HEK293 (cell line): ENCODE measurements around the gene CFAP70.

ENCODE experiments used
- CTCF ChIA-PET: fragments of 350-600 bp; formaldehyde crosslinking; extraction: SDS; loops from one replicate; lab custom pipeline; 2021; ENCODE audit warnings: antibody characterized with exemption; lab: Yijun Ruan, JAX
- POLR2A ChIA-PET: fragments of 300-600 bp; formaldehyde crosslinking; extraction: SDS; loops from one replicate; lab custom pipeline; 2020; ENCODE audit warnings: antibody characterized with exemption, inconsistent platforms; lab: Yijun Ruan, JAX
- H3K27ac ChIP-seq: fragments of 200-500 bp; sonication (Bioruptor generic); 2 replicates; pipeline ENCODE4 v1.5.1; 2014; ENCODE audit warnings: low read depth, low read length, control low read depth, inconsistent platforms; ENCODE audit errors: extremely low read depth
- H3K36me3 ChIP-seq, 2 experiments: fragments of 200-500 bp in 1 of 2; sonication (Bioruptor generic) in 1 of 2; 1 replicate in 1 of 2; 2 replicates in 1 of 2; pipeline ENCODE4 v1.5.1; 2014 to 2017; ENCODE audit warnings: inconsistent platforms in 2 of 2, low read length in 2 of 2; ENCODE audit not compliant: control insufficient read depth in 2 of 2, insufficient read depth in 1 of 2
- H3K4me1 ChIP-seq: fragments of 200-500 bp; sonication (Bioruptor generic); 2 replicates; pipeline ENCODE4 v1.5.1; 2014; ENCODE audit warnings: mild to moderate bottlenecking, low read length, inconsistent platforms; ENCODE audit not compliant: control insufficient read depth, insufficient read depth
- H3K4me3 ChIP-seq: 2 replicates; pipeline ENCODE4 v1.5.1; 2011; ENCODE audit warnings: low read depth, mild to moderate bottlenecking, control low read depth, low read length, moderate library complexity
- H3K9me3 ChIP-seq: fragments of 200-500 bp; sonication (Bioruptor generic); 2 replicates; pipeline ENCODE4 v1.5.1; 2014; ENCODE audit warnings: low read depth, low read length, inconsistent platforms; ENCODE audit not compliant: control insufficient read depth, insufficient read depth
- ELK4 ChIP-seq: IDR thresholded peaks from 2 replicates; pipeline ENCODE4 v1.6.1; 2011; ENCODE audit warnings: mild to moderate bottlenecking, low read depth, low read length, borderline replicate concordance
- GFI1B ChIP-seq: fragments of 450-650 bp; formaldehyde crosslinking; IDR thresholded peaks from 2 replicates; pipeline ENCODE4 v1.5.1; 2016; ENCODE audit warnings: missing biosample characterization, missing genetic modification characterization
- IKZF3 ChIP-seq: fragments of 450-650 bp; IDR thresholded peaks from 2 replicates; pipeline ENCODE4 v1.5.0; 2018; ENCODE audit warnings: missing biosample characterization, mild to moderate bottlenecking, missing genetic modification characterization, moderate library complexity
- PBX3 ChIP-seq: sonication (generic); formaldehyde crosslinking; IDR thresholded peaks from 2 replicates; pipeline ENCODE4 v1.8.1; 2022; ENCODE audit warnings: mild to moderate bottlenecking, moderate library complexity, missing genetic modification reagents
- REPIN1 ChIP-seq: fragments of 450-650 bp; formaldehyde crosslinking; IDR thresholded peaks from 2 replicates; pipeline ENCODE4 v1.5.1; 2017; ENCODE audit warnings: missing biosample characterization, missing genetic modification characterization, low read depth
- TCF7L2 ChIP-seq: IDR thresholded peaks from 2 replicates; pipeline ENCODE4 v1.6.1; 2011; ENCODE audit warnings: low read depth, mild to moderate bottlenecking, inconsistent platforms, low read length, moderate library complexity, borderline replicate concordance
- TRIM28 ChIP-seq: IDR thresholded peaks from 2 replicates; pipeline ENCODE4 v1.6.1; 2011; ENCODE audit warnings: low read length, control low read depth, borderline replicate concordance
- ZNF169 ChIP-seq: fragments of 450-650 bp; formaldehyde crosslinking; IDR thresholded peaks from 2 replicates; pipeline ENCODE4 v1.5.1; 2016; ENCODE audit warnings: missing biosample characterization, missing genetic modification characterization
- ZNF248 ChIP-seq: fragments of 450-650 bp; formaldehyde crosslinking; IDR thresholded peaks from 2 replicates; pipeline ENCODE4 v1.5.1; 2017; ENCODE audit warnings: missing biosample characterization, missing genetic modification characterization
- ZNF37A ChIP-seq: fragments of 450-650 bp; IDR thresholded peaks from 2 replicates; pipeline ENCODE4 v1.5.1; 2018; ENCODE audit warnings: missing biosample characterization, missing genetic modification characterization
- ZNF426 ChIP-seq: fragments of 450-650 bp; formaldehyde crosslinking; IDR thresholded peaks from 2 replicates; pipeline ENCODE4 v1.5.1; 2017; ENCODE audit warnings: missing biosample characterization, missing genetic modification characterization, mild to moderate bottlenecking, inconsistent platforms, moderate library complexity
- ZNF521 ChIP-seq: fragments of 450-650 bp; formaldehyde crosslinking; IDR thresholded peaks from 2 replicates; pipeline ENCODE4 v1.5.1; 2017; ENCODE audit warnings: missing biosample characterization, mild to moderate bottlenecking, missing genetic modification characterization
- ZNF571 ChIP-seq: fragments of 450-650 bp; formaldehyde crosslinking; IDR thresholded peaks from 2 replicates; pipeline ENCODE4 v1.5.0; 2017; ENCODE audit warnings: missing biosample characterization, missing genetic modification characterization
- ZNF654 ChIP-seq: fragments of 450-650 bp; formaldehyde crosslinking; IDR thresholded peaks from 2 replicates; pipeline ENCODE4 v1.5.1; 2016; ENCODE audit warnings: low read depth, missing biosample characterization, missing genetic modification characterization
- ZNF785 ChIP-seq: fragments of 450-650 bp; formaldehyde crosslinking; IDR thresholded peaks from 2 replicates; pipeline ENCODE4 v1.5.1; 2016; ENCODE audit warnings: missing biosample characterization, missing genetic modification characterization

CFAP70 gene

GRCh38 chr10:73238990-73239566, 119.6 kb downstream of the CFAP70 start:
- H3K4me1 ChIP-seq: no peaks in the 10 kb centered on the region
- H3K9me3 ChIP-seq: no peaks in the 10 kb centered on the region
- no peak overlapping the region for H3K4me3 ChIP-seq
- POLR2A ChIA-PET: interaction anchor here (3.2 kb wide), 1 partner anchor 8 kb away, joined by 23 read pairs; the partner anchor contains the start of gene DNAJC9
- TF ChIP-seq ZNF785 (no peak), ELK4 (no peak), ZNF169 (tag by site-specific recombination) (no peak), IKZF3 (tag by site-specific recombination) (no peak)
- CTCF ChIA-PET: no interaction called here
- no peak overlapping the region for H3K27ac ChIP-seq
- peaks cover 45 to 95% of the 10 kb centered on the region in 2 experiments for H3K36me3 ChIP-seq

- no peak for TF ChIP-seq TRIM28
- TF ChIP-seq ZNF248: no peak
- TF ChIP-seq ZNF571 (tag by site-specific recombination): no peak
- TF ChIP-seq ZNF521: no peak
- no peak for TF ChIP-seq GFI1B (tag by site-specific recombination)
- TF ChIP-seq REPIN1: no peak
- TF ChIP-seq ZNF37A (tag by site-specific recombination): no peak
- TF ChIP-seq, all 188 proteins: peak for 0
- ChIA-PET CTCF (interaction anchor here (0.6 to 1.5 kb wide), 4 partner anchors 12 to 645 kb away, joined by 3 to 6 read pairs (median 4); no protein-coding TSS in a partner anchor), POLR2A (interaction anchor here (1.7 to 3.2 kb wide), 2 partner anchors 12 to 18 kb away, joined by 8 to 9 read pairs; partner anchors contain the start of genes DNAJC9 and MRPS16)
- no peaks in the 10 kb centered on the region for H3K4me1 ChIP-seq
- no peaks in the 10 kb centered on the region for H3K9me3 ChIP-seq
- no peak overlapping the region for H3K4me3 ChIP-seq
- H3K27ac ChIP-seq: no peak overlapping the region
- H3K36me3 ChIP-seq: peaks cover 22 to 85% of the 10 kb centered on the region in 2 experiments
These were observed 124.0 kb downstream of the CFAP70 start for GRCh38 chr10:73234695-73235094.

GRCh38 chr10:73233883-73234282, 124.8 kb downstream of the CFAP70 start:
- POLR2A ChIA-PET: interaction anchor here (1.7 kb wide), 1 partner anchor 13 kb away, joined by 9 read pairs; the partner anchor contains the start of gene DNAJC9
- H3K4me1 ChIP-seq: no peaks in the 10 kb centered on the region
- no peak overlapping the region for H3K4me3 ChIP-seq
- no peak overlapping the region for H3K27ac ChIP-seq
- H3K9me3 ChIP-seq: no peaks in the 10 kb centered on the region
- TF ChIP-seq ZNF785 (no peak), PBX3 (CRISPR knock-in tag) (no peak), ZNF426 (tag by site-specific recombination) (no peak)
- CTCF ChIA-PET: interaction anchor here (0.5 to 1.5 kb wide), 7 partner anchors 8 to 133 kb away, joined by 3 to 4 read pairs (median 3); no protein-coding TSS in a partner anchor
- H3K36me3 ChIP-seq: peaks cover 16 to 81% of the 10 kb centered on the region in 2 experiments

GRCh38 chr10:73232887-73233286, 125.8 kb downstream of the CFAP70 start:
- ChIA-PET CTCF (interaction anchor here (0.5 to 1.5 kb wide), 6 partner anchors 13 to 305 kb away, joined by 3 to 10 read pairs (median 4); no protein-coding TSS in a partner anchor), POLR2A (interaction anchor here (0.9 to 1.9 kb wide), 2 partner anchors 14 to 20 kb away, joined by 3 to 12 read pairs; partner anchors contain the start of gene DNAJC9)
- TF ChIP-seq TCF7L2 (no peak), ZNF654 (tag by site-specific recombination) (peak; percentile 31; the same call in 1 of the 2 replicates)
- Histone ChIP-seq H3K4me3 (no peak overlapping the region), H3K4me1 (no peaks in the 10 kb centered on the region), H3K36me3 (peaks cover 14 to 71% of the 10 kb centered on the region in 2 experiments), H3K27ac (no peak overlapping the region), H3K9me3 (no peaks in the 10 kb centered on the region)
